ENCODE data around the gene U2SURP.

GRCh38 chr3:142999881-143000280 lies 1.5 kb upstream of the U2SURP start:
- no peak for TF ChIP-seq CTCF (IDR thresholded peaks at IDR 0.05)
- TF ChIP-seq EZH2 (IDR thresholded peaks at IDR 0.05; ENCODE audit: borderline replicate concordance, insufficient read depth, low read depth, low read length, poor library complexity, severe bottlenecking) = no peak
